Body of pancreas (tissue), 4 donors: ENCODE measurements around the gene YPEL5. TPM values are rescaled to one million over a fixed set of nuclear protein-coding genes. Genes with fewer than 3 reads are reported as not detected.
A peak's percentile ranks its signal among the peaks of the same experiment; 100 is the strongest.

Experiments used
- ATAC-seq: fragments of 150-250 bp; one replicate; pipeline ENCODE4 v1.9.1; 2016
- DNase-seq, 4 donors: peaks; one replicate each; pipeline ENCODE4 v3.0.0-alpha.2; 2019
- H3K27ac ChIP-seq, 4 donors: fragments of 200-600 bp; sonication (generic); 1 replicate in 3 of 4; 2 replicates in 1 of 4; pipeline versions ENCODE4 v1.5.1 to v1.6.1; 2016 to 2019; ENCODE audit warnings: mild to moderate bottlenecking in 1 of 4, mixed read lengths in 1 of 4, moderate library complexity in 1 of 4
- H3K27me3 ChIP-seq, 2 donors: fragments of 200-600 bp; sonication (generic); one replicate each; pipeline ENCODE4 v1.6.0; 2016; ENCODE audit warnings: mild to moderate bottlenecking in 1 of 2
- H3K36me3 ChIP-seq, 2 donors: fragments of 200-600 bp; sonication (generic); replicated peaks in 1 of 2; 2 replicates each; pipeline ENCODE4 v1.5.1; 2016; ENCODE audit warnings: low read depth in 2 of 2; ENCODE audit not compliant: insufficient read depth in 1 of 2
- H3K4me1 ChIP-seq: fragments of 200-600 bp; sonication (generic); one replicate; pipeline ENCODE4 v1.6.0; 2016
- H3K4me3 ChIP-seq, 2 donors: fragments of 200-600 bp; sonication (generic); 1 replicate in 1 of 2; 2 replicates in 1 of 2; pipeline ENCODE4 v1.5.1; 2016 to 2019
- H3K9me3 ChIP-seq, 3 donors: fragments of 200-600 bp; sonication (generic); 1 replicate in 2 of 3; 2 replicates in 1 of 3; pipeline ENCODE4 v1.5.1; 2016
- CTCF ChIP-seq, 7 experiments: fragments of 450-650 bp in 4 of 7; fragments of 200-600 bp in 3 of 7; sonication (generic) in 3 of 7; IDR thresholded peaks; one replicate each; pipeline ENCODE4 v1.5.1; 2016 to 2019; ENCODE audit warnings: antibody characterized with exemption in 7 of 7
- POLR2A ChIP-seq, 3 donors: fragments of 450-650 bp; IDR thresholded peaks; one replicate each; pipeline ENCODE4 v1.6.1; 2016; ENCODE audit warnings: antibody characterized with exemption in 3 of 3, mild to moderate bottlenecking in 2 of 3
- WGBS, 2 donors: methylation state at CpG; one replicate each; pipeline ENCODE4 v1.1.5; 2017; 5-methylcytosine and 5-hydroxymethylcytosine counted together
- intact Hi-C: fragments of 100-400 bp; cut with DNase I; formaldehyde crosslinking; loops from one replicate; pipeline ENCODE4 v1.15.1; 2023
- total RNA-seq, 2 donors: library from RNA; depleted of rRNA; stranded (reverse); fragments of >200 nt; gene quantifications; one replicate each; pipeline ENCODE4 v1.1.0, GENCODE V29; 2016

The YPEL5 gene
- total RNA-seq, 2 donors from 2014 or later = 29.3 to 36.6 TPM

- no peak for DNase-seq
- Histone ChIP-seq H3K27ac (peak overlapping the region; percentile 53 to 100 (median 85)), H3K27me3 (no peaks in the 10 kb centered on the region), H3K4me3 (no peak overlapping the region), H3K9me3 (no peaks in the 10 kb centered on the region), H3K4me1 (peaks cover 39% of the 10 kb centered on the region), H3K36me3 (no peaks in the 10 kb centered on the region)
- intact Hi-C loops = no loop called here
- no peak for ATAC-seq
- WGBS, 2 donors = 25 to 26% methylated on average over 8 of the region's 8 CpGs
- TF ChIP-seq POLR2A (IDR thresholded peaks at IDR 0.05) (no peak), CTCF (IDR thresholded peaks at IDR 0.05) (no peak)
Observed at GRCh38 chr2:30145826-30146336, 926 bp upstream of the YPEL5 start.

GRCh38 chr2:30147196-30147714 is 448 bp downstream of the YPEL5 start:
- intact Hi-C loops = no loop called here

GRCh38 chr2:30147715-30148610 is 1.2 kb downstream of the YPEL5 start:
- TF ChIP-seq CTCF (IDR thresholded peaks at IDR 0.05) (peak in 4 of 7 experiments; percentile 44 to 57 (median 45)), POLR2A (IDR thresholded peaks at IDR 0.05) (peak; percentile 15 to 51 (median 50))
- Histone ChIP-seq H3K27ac (peak overlapping the region; percentile 98 to 100 (median 100)), H3K9me3 (no peaks in the 10 kb centered on the region), H3K27me3 (no peaks in the 10 kb centered on the region), H3K4me3 (peak overlapping the region; percentile 67 to 81), H3K4me1 (peaks cover 42% of the 10 kb centered on the region), H3K36me3 (no peaks in the 10 kb centered on the region)
- intact Hi-C loops = no loop called here
- DNase-seq (peak; percentile 78 to 84 (median 79)), ATAC-seq (peak; percentile 28)
- 3 to 11% methylated on average over 14 to 47 of the region's 50 CpGs for WGBS, 2 donors

More at GRCh38 chr2:30147196-30147714, 448 bp downstream of the YPEL5 start:
- peaks cover 42% of the 10 kb centered on the region for H3K4me1 ChIP-seq
- no peaks in the 10 kb centered on the region for H3K27me3 ChIP-seq
- H3K27ac ChIP-seq = peak overlapping the region; percentile 98 to 100 (median 100)
- H3K4me3 ChIP-seq = peak overlapping the region; percentile 77 to 87
- TF ChIP-seq CTCF (IDR thresholded peaks at IDR 0.05) (no peak), POLR2A (IDR thresholded peaks at IDR 0.05) (no peak)
- DNase-seq (peak in 1 of 4 donors; percentile 16), ATAC-seq (peak; percentile 15)
- no peaks in the 10 kb centered on the region for H3K36me3 ChIP-seq
- no peaks in the 10 kb centered on the region for H3K9me3 ChIP-seq
- 0% methylated on average over 37 of the region's 79 CpGs; no CpG with 5 or more reads in 1 of the 2 donors for WGBS, 2 donors

GRCh38 chr2:30148850-30149249 is 2.0 kb downstream of the YPEL5 start:
- Histone ChIP-seq H3K4me1 (peaks cover 51% of the 10 kb centered on the region), H3K4me3 (no peak overlapping the region), H3K36me3 (no peaks in the 10 kb centered on the region), H3K27ac (peak overlapping the region in 1 of 4 donors; percentile 100), H3K27me3 (no peaks in the 10 kb centered on the region), H3K9me3 (no peaks in the 10 kb centered on the region)
- WGBS, 2 donors = 53 to 58% methylated on average over 4 of the region's 4 CpGs
- intact Hi-C loops = no loop called here
- no peak for DNase-seq
- ATAC-seq = no peak
- TF ChIP-seq CTCF (IDR thresholded peaks at IDR 0.05) = no peak
- TF ChIP-seq POLR2A (IDR thresholded peaks at IDR 0.05) = no peak
